GM23248 (cell line): Measurements from ENCODE around the gene TFB1M. TPM values are rescaled to one million over a fixed set of nuclear protein-coding genes. Genes with fewer than 3 reads are reported as not detected.
"Not testable (repeated sequence)": the region's sequence is repeated elsewhere in the genome, so short reads cannot be mapped to it uniquely, and the experiment has no call there.

Source experiments
- DNase-seq: peaks from one replicate; pipeline ENCODE4 v3.0.0-alpha.2; 2015
- H2AFZ ChIP-seq: fragments of 200-600 bp; sonication (generic); 2 replicates; pipeline ENCODE4 v1.6.1; 2016; ENCODE audit warnings: antibody characterized with exemption
- H3F3A ChIP-seq: fragments of 200-600 bp; sonication (generic); 2 replicates; pipeline ENCODE4 v1.6.1; 2016; ENCODE audit warnings: mild to moderate bottlenecking, antibody characterized with exemption, mixed run types; ENCODE audit not compliant: insufficient read depth
- H3K27ac ChIP-seq: fragments of 200-600 bp; sonication (generic); 2 replicates; pipeline ENCODE4 v1.5.1; 2016; ENCODE audit warnings: mild to moderate bottlenecking
- H3K27me3 ChIP-seq: fragments of 200-600 bp; sonication (generic); replicated peaks from 2 replicates; pipeline ENCODE4 v1.6.1; 2016; ENCODE audit warnings: mild to moderate bottlenecking; ENCODE audit not compliant: insufficient read depth
- H3K36me3 ChIP-seq: fragments of 200-600 bp; sonication (generic); 2 replicates; pipeline ENCODE4 v1.6.1; 2016; ENCODE audit warnings: low read depth, mild to moderate bottlenecking
- H3K4me1 ChIP-seq: fragments of 200-600 bp; sonication (generic); 2 replicates; pipeline ENCODE4 v1.6.1; 2016; ENCODE audit warnings: mild to moderate bottlenecking; ENCODE audit not compliant: insufficient read depth
- H3K4me2 ChIP-seq: fragments of 200-600 bp; sonication (generic); one replicate; pipeline ENCODE4 v1.6.1; 2016; ENCODE audit warnings: mild to moderate bottlenecking; ENCODE audit not compliant: unreplicated experiment
- H3K4me3 ChIP-seq: fragments of 200-600 bp; sonication (generic); 2 replicates; pipeline ENCODE4 v1.5.1; 2016; ENCODE audit warnings: mild to moderate bottlenecking
- H3K79me2 ChIP-seq: fragments of 200-600 bp; sonication (generic); 2 replicates; pipeline ENCODE4 v1.6.1; 2016; ENCODE audit warnings: mild to moderate bottlenecking; ENCODE audit not compliant: insufficient read depth
- H3K9ac ChIP-seq: fragments of 200-600 bp; sonication (generic); 2 replicates; pipeline ENCODE4 v1.6.1; 2016; ENCODE audit warnings: mild to moderate bottlenecking
- H3K9me2 ChIP-seq: fragments of 200-600 bp; sonication (generic); 2 replicates; pipeline ENCODE4 v1.6.1; 2016; ENCODE audit warnings: mixed run types, mild to moderate bottlenecking, moderate library complexity; ENCODE audit not compliant: insufficient read depth
- H3K9me3 ChIP-seq: fragments of 200-600 bp; sonication (generic); one replicate; pipeline ENCODE4 v1.6.1; 2017; ENCODE audit warnings: low read depth
- H4K20me1 ChIP-seq: fragments of 200-600 bp; sonication (generic); 2 replicates; pipeline ENCODE4 v1.6.0; 2016; ENCODE audit not compliant: insufficient read depth
- EZH2 ChIP-seq: fragments of 200-600 bp; sonication (generic); IDR thresholded peaks from 2 replicates; pipeline ENCODE4 v1.6.1; 2018; ENCODE audit warnings: antibody characterized with exemption, mild to moderate bottlenecking; ENCODE audit not compliant: insufficient read depth, poor library complexity, severe bottlenecking
- EZH2phosphoT487 ChIP-seq: fragments of 200-600 bp; sonication (generic); IDR thresholded peaks from 2 replicates; pipeline ENCODE4 v1.6.1; 2018; ENCODE audit warnings: antibody characterized with exemption, moderate library complexity, mild to moderate bottlenecking, low read depth; ENCODE audit not compliant: insufficient read depth
- WGBS, 2 experiments: methylation state at CpG; one replicate each; pipeline ENCODE4 v1.1.6; 2015 to 2017; ENCODE audit warnings: low lambda C conversion rate in 2 of 2, low coverage in 1 of 2; ENCODE audit errors: missing lambda C conversion rate in 2 of 2; 5-methylcytosine and 5-hydroxymethylcytosine counted together
- in situ Hi-C: fragments of 300-500 bp; cut with MboI; formaldehyde crosslinking; loops from 2 replicates; pipeline ENCODE4 v1.15.0; 2020
- polyA plus RNA-seq: library from polyadenylated mRNA; unstranded; fragments of >200 nt; fragmentation: Nextera tagmentation; extraction: Ambion mirVana; gene quantifications from 2 replicates; pipeline ENCODE4 v1.2.1, GENCODE V29; 2016
- total RNA-seq: library from RNA; depleted of rRNA; stranded (reverse); fragments of >200 nt; shearing (Covaris generic); gene quantifications from 2 replicates; pipeline ENCODE4 v1.2.3, GENCODE V29; 2014

The TFB1M gene
- total and polyA plus RNA-seq, 2 experiments from 2014 or later, result 9.0 to 14.0 TPM

GRCh38 chr6:155222506-155222905 is 91.8 kb downstream of the TFB1M start:
- Histone ChIP-seq H3K9ac (no peak overlapping the region), H3K4me3 (no peak overlapping the region), H3K9me2 (no peaks in the 10 kb centered on the region), H3K36me3 (no peaks in the 10 kb centered on the region), H3K9me3 (no peaks in the 10 kb centered on the region), H3F3A (peaks cover 10% of the 10 kb centered on the region; the same call in 1 of the 2 replicates), H4K20me1 (no peaks in the 10 kb centered on the region), H3K27ac (no peak overlapping the region), H3K4me2 (no peak overlapping the region), H2AFZ (no peak overlapping the region), H3K79me2 (no peaks in the 10 kb centered on the region), H3K4me1 (peaks cover 11% of the 10 kb centered on the region; the same call in 1 of the 2 replicates), H3K27me3 (no peaks in the 10 kb centered on the region)
- TF ChIP-seq EZH2 (no peak), EZH2phosphoT487 (no peak)
- 95 to 98% methylated on average over 4 of the region's 4 CpGs for WGBS, 2 experiments
- no peak for DNase-seq
- in situ Hi-C loops, result no loop called here

- Histone ChIP-seq H2AFZ (no peak overlapping the region), H3K9ac (no peak overlapping the region), H4K20me1 (no peaks in the 10 kb centered on the region), H3K9me2 (no peaks in the 10 kb centered on the region), H3K9me3 (no peaks in the 10 kb centered on the region), H3K27ac (no peak overlapping the region), H3K4me3 (no peak overlapping the region), H3K36me3 (no peaks in the 10 kb centered on the region), H3K4me2 (no peak overlapping the region), H3K4me1 (peaks cover 11% of the 10 kb centered on the region; the same call in 1 of the 2 replicates), H3F3A (peaks cover 10% of the 10 kb centered on the region; the same call in 1 of the 2 replicates), H3K27me3 (no peaks in the 10 kb centered on the region), H3K79me2 (no peaks in the 10 kb centered on the region)
- TF ChIP-seq EZH2 (no peak), EZH2phosphoT487 (no peak)
- WGBS, 2 experiments, result 81% methylated on average over 4 of the region's 4 CpGs
- in situ Hi-C loops, result no loop called here
- no peak for DNase-seq
These were observed 93.2 kb downstream of the TFB1M start for GRCh38 chr6:155221086-155221485.

GRCh38 chr6:155219858-155220301 is 94.4 kb downstream of the TFB1M start:
- no peak for DNase-seq
- Histone ChIP-seq H3K36me3 (no peaks in the 10 kb centered on the region), H3K9me3 (no peaks in the 10 kb centered on the region), H3K27ac (no peak overlapping the region), H3K4me1 (peaks cover 11% of the 10 kb centered on the region; the same call in 1 of the 2 replicates), H3K4me3 (no peak overlapping the region), H3K9me2 (no peaks in the 10 kb centered on the region), H3K4me2 (no peak overlapping the region), H3K79me2 (no peaks in the 10 kb centered on the region), H3F3A (peaks cover 10% of the 10 kb centered on the region; the same call in 1 of the 2 replicates), H3K9ac (no peak overlapping the region), H3K27me3 (no peaks in the 10 kb centered on the region), H4K20me1 (no peaks in the 10 kb centered on the region), H2AFZ (no peak overlapping the region)
- TF ChIP-seq EZH2 (no peak), EZH2phosphoT487 (no peak)
- in situ Hi-C loops, result no loop called here
- WGBS, 2 experiments, result 73 to 74% methylated on average over 5 of the region's 5 CpGs

- no peaks in the 10 kb centered on the region for H3K27me3 ChIP-seq
- no peak overlapping the region for H3K27ac ChIP-seq
- in situ Hi-C loops, result no loop called here
- H3K4me2 ChIP-seq, result no peak overlapping the region
- no peak for TF ChIP-seq EZH2
- H2AFZ ChIP-seq, result no peak overlapping the region
- no peak overlapping the region for H3K4me3 ChIP-seq
- no peaks in the 10 kb centered on the region for H3K9me2 ChIP-seq
- H4K20me1 ChIP-seq, result no peaks in the 10 kb centered on the region
- WGBS, 2 experiments, result 97% methylated on average over 7 of the region's 7 CpGs
- H3K79me2 ChIP-seq, result no peaks in the 10 kb centered on the region
- H3K36me3 ChIP-seq, result no peaks in the 10 kb centered on the region
- no peaks in the 10 kb centered on the region for H3K9me3 ChIP-seq
- H3F3A ChIP-seq, result peaks cover 4% of the 10 kb centered on the region; the same call in 1 of the 2 replicates
- H3K4me1 ChIP-seq, result peaks cover 6% of the 10 kb centered on the region; the same call in 1 of the 2 replicates
- no peak for DNase-seq
- H3K9ac ChIP-seq, result no peak overlapping the region
These were observed 95.0 kb downstream of the TFB1M start for GRCh38 chr6:155219299-155219698.

- H4K20me1 ChIP-seq, H3K4me2 ChIP-seq, H3K9me3 ChIP-seq, H3K4me3 ChIP-seq, H2AFZ ChIP-seq, H3K36me3 ChIP-seq, H3K27ac ChIP-seq, DNase-seq, H3F3A ChIP-seq, H3K27me3 ChIP-seq, H3K4me1 ChIP-seq, in situ Hi-C loops, H3K9me2 ChIP-seq, H3K79me2 ChIP-seq, H3K9ac ChIP-seq: not testable (repeated sequence)
- WGBS, 2 experiments, result 67 to 93% methylated on average over 3 to 20 of the region's 20 CpGs
These were observed 95.6 kb downstream of the TFB1M start for GRCh38 chr6:155218711-155219110.
